ENCODE data around the gene TTC39B.

Gene TTC39B

DNA sequence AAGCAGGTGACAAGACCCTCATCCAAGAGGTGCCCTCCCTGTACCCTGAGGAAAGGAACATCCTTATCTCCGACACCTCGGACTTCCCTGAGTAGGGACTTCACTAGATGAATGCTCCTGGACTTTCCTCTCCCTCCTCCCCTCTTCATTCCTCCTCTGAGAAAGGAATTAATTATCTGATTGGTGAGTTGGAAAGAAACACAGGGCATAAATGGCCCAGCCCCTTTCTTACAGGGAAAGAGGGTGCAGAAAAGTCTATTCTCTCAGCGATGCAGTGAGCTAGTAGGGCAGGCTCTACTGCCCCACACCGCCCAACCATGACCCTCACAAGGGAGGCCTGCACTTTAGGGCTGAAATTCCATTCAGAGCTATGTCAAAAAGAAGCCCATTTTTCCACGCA lies 87.5 kb downstream of the TTC39B start:
- TF ChIP-seq, protein P1, sequence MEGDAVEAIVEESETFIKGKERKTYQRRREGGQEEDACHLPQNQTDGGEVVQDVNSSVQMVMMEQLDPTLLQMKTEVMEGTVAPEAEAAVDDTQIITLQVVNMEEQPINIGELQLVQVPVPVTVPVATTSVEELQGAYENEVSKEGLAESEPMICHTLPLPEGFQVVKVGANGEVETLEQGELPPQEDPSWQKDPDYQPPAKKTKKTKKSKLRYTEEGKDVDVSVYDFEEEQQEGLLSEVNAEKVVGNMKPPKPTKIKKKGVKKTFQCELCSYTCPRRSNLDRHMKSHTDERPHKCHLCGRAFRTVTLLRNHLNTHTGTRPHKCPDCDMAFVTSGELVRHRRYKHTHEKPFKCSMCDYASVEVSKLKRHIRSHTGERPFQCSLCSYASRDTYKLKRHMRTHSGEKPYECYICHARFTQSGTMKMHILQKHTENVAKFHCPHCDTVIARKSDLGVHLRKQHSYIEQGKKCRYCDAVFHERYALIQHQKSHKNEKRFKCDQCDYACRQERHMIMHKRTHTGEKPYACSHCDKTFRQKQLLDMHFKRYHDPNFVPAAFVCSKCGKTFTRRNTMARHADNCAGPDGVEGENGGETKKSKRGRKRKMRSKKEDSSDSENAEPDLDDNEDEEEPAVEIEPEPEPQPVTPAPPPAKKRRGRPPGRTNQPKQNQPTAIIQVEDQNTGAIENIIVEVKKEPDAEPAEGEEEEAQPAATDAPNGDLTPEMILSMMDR (IDR thresholded peaks at IDR 0.05; ENCODE audit: low read length): no peak
- no peak for TF ChIP-seq EZH2 (IDR thresholded peaks at IDR 0.05; ENCODE audit: borderline replicate concordance, low read length)
- Histone ChIP-seq H3K4me3 (ENCODE audit: low read depth, low read length, poor library complexity, severe bottlenecking) (no peak overlapping the region), H3F3A (ENCODE audit: insufficient read depth, low read length) (no peaks in the 10 kb centered on the region), H3K36me3 (ENCODE audit: insufficient read depth, low read length) (no peaks in the 10 kb centered on the region), H3K9ac (ENCODE audit: low read length) (no peak overlapping the region), H3K9me2 (ENCODE audit: low read depth, low read length) (no peaks in the 10 kb centered on the region), H3K27ac (ENCODE audit: low read depth, low read length, poor library complexity, severe bottlenecking) (no peak overlapping the region), H3K9me3 (ENCODE audit: low read length) (no peaks in the 10 kb centered on the region), H3K4me1 (ENCODE audit: insufficient read depth, low read length, severe bottlenecking) (no peaks in the 10 kb centered on the region), H4K20me1 (ENCODE audit: insufficient read depth, low read length) (no peaks in the 10 kb centered on the region), H2AFZ (ENCODE audit: low read length) (no peak overlapping the region), H3K79me2 (ENCODE audit: insufficient read depth, low read length) (no peaks in the 10 kb centered on the region), H3K27me3 (ENCODE audit: insufficient read depth, low read length) (no peaks in the 10 kb centered on the region), H3K4me2 (ENCODE audit: low read length) (no peak overlapping the region)

DNA sequence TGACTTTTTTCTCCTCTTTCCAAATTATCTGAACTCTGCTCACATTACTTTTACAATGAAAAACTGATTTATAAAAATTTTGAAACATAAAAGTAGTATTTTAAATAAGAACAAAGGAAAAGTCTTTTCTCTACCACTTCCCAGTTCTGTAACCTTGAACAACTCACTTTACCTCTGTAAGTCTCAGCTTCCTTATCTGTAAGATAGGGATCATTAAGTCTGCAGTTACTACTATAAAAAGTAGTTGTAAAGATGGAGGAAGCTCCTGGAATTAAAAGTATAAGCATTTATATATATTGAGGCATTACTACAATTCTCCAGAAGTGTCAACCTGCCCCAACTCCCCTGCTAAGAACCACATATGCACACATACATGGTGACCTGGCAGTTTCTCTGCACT lies 88.0 kb downstream of the TTC39B start:
- Histone ChIP-seq H3K27ac (ENCODE audit: low read depth, low read length, poor library complexity, severe bottlenecking) (no peak overlapping the region), H3K9me2 (ENCODE audit: low read depth, low read length) (no peaks in the 10 kb centered on the region), H3F3A (ENCODE audit: insufficient read depth, low read length) (no peaks in the 10 kb centered on the region), H3K9ac (ENCODE audit: low read length) (no peak overlapping the region), H3K9me3 (ENCODE audit: low read length) (no peaks in the 10 kb centered on the region), H3K27me3 (ENCODE audit: insufficient read depth, low read length) (no peaks in the 10 kb centered on the region), H4K20me1 (ENCODE audit: insufficient read depth, low read length) (no peaks in the 10 kb centered on the region), H3K4me1 (ENCODE audit: insufficient read depth, low read length, severe bottlenecking) (no peaks in the 10 kb centered on the region), H3K79me2 (ENCODE audit: insufficient read depth, low read length) (no peaks in the 10 kb centered on the region), H3K36me3 (ENCODE audit: insufficient read depth, low read length) (no peaks in the 10 kb centered on the region), H3K4me3 (ENCODE audit: low read depth, low read length, poor library complexity, severe bottlenecking) (no peak overlapping the region), H3K4me2 (ENCODE audit: low read length) (no peak overlapping the region), H2AFZ (ENCODE audit: low read length) (no peak overlapping the region)
- TF ChIP-seq, protein P1 (IDR thresholded peaks at IDR 0.05; ENCODE audit: low read length): no peak
- no peak for TF ChIP-seq EZH2 (IDR thresholded peaks at IDR 0.05; ENCODE audit: borderline replicate concordance, low read length)

DNA sequence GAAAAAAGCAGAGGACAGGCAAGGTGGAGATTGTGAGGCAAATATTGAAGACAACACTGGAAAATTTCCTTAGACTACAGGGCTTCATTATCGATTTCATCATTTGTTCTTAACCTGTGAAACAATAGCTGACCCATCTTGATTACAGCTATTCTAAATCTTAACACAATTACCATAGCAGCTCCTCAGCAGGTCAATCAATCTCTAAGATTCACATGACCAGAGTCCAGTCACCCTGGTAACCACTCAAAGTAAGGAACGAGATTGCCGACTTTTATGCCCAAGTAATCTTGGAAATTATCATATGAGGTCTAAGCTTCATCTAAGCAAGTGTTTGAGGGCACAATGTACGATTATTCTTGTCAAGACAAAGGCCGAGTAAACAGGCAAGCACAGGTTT lies 93.8 kb downstream of the TTC39B start:
- no peaks in the 10 kb centered on the region for H3F3A ChIP-seq (ENCODE audit: insufficient read depth, low read length)
- no peaks in the 10 kb centered on the region for H4K20me1 ChIP-seq (ENCODE audit: insufficient read depth, low read length)
- no peaks in the 10 kb centered on the region for H3K79me2 ChIP-seq (ENCODE audit: insufficient read depth, low read length)
- H3K4me1 ChIP-seq (ENCODE audit: insufficient read depth, low read length, severe bottlenecking): no peaks in the 10 kb centered on the region
- H2AFZ ChIP-seq (ENCODE audit: low read length): no peak overlapping the region
- no peak overlapping the region for H3K27ac ChIP-seq (ENCODE audit: low read depth, low read length, poor library complexity, severe bottlenecking)
- no peaks in the 10 kb centered on the region for H3K9me2 ChIP-seq (ENCODE audit: low read depth, low read length)
- no peaks in the 10 kb centered on the region for H3K36me3 ChIP-seq (ENCODE audit: insufficient read depth, low read length)
- 0 out of 2 replicates have a peak, but pooled peaks cover 5% of the 10 kb centered on the region for H3K27me3 ChIP-seq (ENCODE audit: insufficient read depth, low read length)
- TF ChIP-seq, protein P1 (IDR thresholded peaks at IDR 0.05; ENCODE audit: low read length): no peak
- no peak for TF ChIP-seq EZH2 (IDR thresholded peaks at IDR 0.05; ENCODE audit: borderline replicate concordance, low read length)
- no peak overlapping the region for H3K4me3 ChIP-seq (ENCODE audit: low read depth, low read length, poor library complexity, severe bottlenecking)
- no peak overlapping the region for H3K9ac ChIP-seq (ENCODE audit: low read length)
- H3K4me2 ChIP-seq (ENCODE audit: low read length): no peak overlapping the region
- no peaks in the 10 kb centered on the region for H3K9me3 ChIP-seq (ENCODE audit: low read length)

All from OCI-LY1 (cell line).